Measurements from ENCODE around the gene C3orf80. TPM values are rescaled to one million over a fixed set of nuclear protein-coding genes. Genes with fewer than 3 reads are reported as not detected.

The C3orf80 gene
- total RNA-seq, 1 experiment from 2014 or later: 0.13 TPM

DNA sequence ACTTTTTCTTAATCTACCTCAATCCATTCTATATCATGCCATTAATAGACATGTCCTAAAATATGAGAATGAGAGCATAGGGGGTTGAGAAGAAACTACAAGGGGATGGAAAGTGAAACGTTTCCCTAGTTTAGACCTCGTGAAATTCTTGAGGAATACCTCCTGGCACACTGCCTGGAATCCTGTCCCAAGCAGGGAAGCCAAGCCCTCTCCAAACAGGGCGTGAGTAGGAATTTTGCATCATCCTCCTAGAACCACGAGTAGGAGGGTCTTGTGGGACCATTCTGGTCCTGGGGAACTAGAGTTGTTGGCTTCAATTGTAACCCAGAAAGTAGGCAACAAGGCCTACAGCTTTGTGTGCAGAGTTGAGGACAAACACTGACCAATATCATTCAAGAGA, 19.6 kb upstream of the C3orf80 start:
- Histone ChIP-seq H3K27ac (ENCODE audit: insufficient read length, low read depth, low read length) (no peak overlapping the region), H3K79me1 (ENCODE audit: insufficient read depth, low read depth, low read length, poor library complexity, severe bottlenecking) (no peaks in the 10 kb centered on the region), H3K9me3 (ENCODE audit: control insufficient read depth, low read depth, low read length) (no peaks in the 10 kb centered on the region), H3K27me3 (ENCODE audit: insufficient read depth, low read length) (no peaks in the 10 kb centered on the region), H2AFZ (ENCODE audit: low read length) (no peak overlapping the region), H2BK20ac (ENCODE audit: low read depth, low read length, poor library complexity, severe bottlenecking) (no peak overlapping the region), H3K79me2 (ENCODE audit: insufficient read depth, low read length) (no peaks in the 10 kb centered on the region), H2BK15ac (ENCODE audit: low read depth, low read length) (no peak overlapping the region), H3K23me2 (ENCODE audit: insufficient read length, low read depth, low read length, poor library complexity, severe bottlenecking) (no peaks in the 10 kb centered on the region), H3K18ac (ENCODE audit: insufficient read length, low read depth, low read length) (no peak overlapping the region), H2BK12ac (ENCODE audit: insufficient read length, low read depth, low read length) (no peak overlapping the region), H3K9ac (ENCODE audit: extremely low read depth, insufficient read length, low read length) (no peak overlapping the region), H3K56ac (ENCODE audit: insufficient read length, low read depth, low read length) (no peak overlapping the region), H3K4ac (ENCODE audit: low read depth, low read length) (no peak overlapping the region), H3T11ph (ENCODE audit: low read length) (no peak overlapping the region), H2BK120ac (ENCODE audit: low read depth, low read length, poor library complexity, severe bottlenecking) (no peak overlapping the region), H4K5ac (ENCODE audit: insufficient read length, low read depth, low read length) (no peak overlapping the region), H3K4me1 (ENCODE audit: insufficient read depth, low read length) (no peaks in the 10 kb centered on the region), H4K20me1 (ENCODE audit: control insufficient read depth, insufficient read depth, insufficient read length) (no peaks in the 10 kb centered on the region), H3K23ac (ENCODE audit: insufficient read length, low read depth, low read length) (no peak overlapping the region), H4K91ac (ENCODE audit: insufficient read length, low read depth, low read length) (no peak overlapping the region), H4K8ac (replicated peaks; ENCODE audit: insufficient read length, low read depth, low read length) (no peak overlapping the region), H3K4me2 (ENCODE audit: insufficient read depth, insufficient read length, low read length) (no peak overlapping the region), H2BK5ac (ENCODE audit: insufficient read length, low read length) (no peak overlapping the region), H3K14ac (ENCODE audit: insufficient read depth, low read length) (no peak overlapping the region), H2AK5ac (ENCODE audit: insufficient read length, low read length) (no peak overlapping the region)
- Mint-ChIP-seq H3K27me3 (ENCODE audit: low read depth) (no peaks in the 10 kb centered on the region), H3K27ac (no peak overlapping the region), H3K4me1 (peaks cover under 1 to 2% of the 10 kb centered on the region in 2 experiments; a peak in 2 of 4 replicates), H3K4me3 (no peak overlapping the region), H3K9me3 (no peaks in the 10 kb centered on the region), H3K36me3 (ENCODE audit: insufficient read depth in 1 of 3, low read depth in 3 of 3) (no peaks in the 10 kb centered on the region)
- no peak for DNase-seq
- TF ChIP-seq, protein P1, sequence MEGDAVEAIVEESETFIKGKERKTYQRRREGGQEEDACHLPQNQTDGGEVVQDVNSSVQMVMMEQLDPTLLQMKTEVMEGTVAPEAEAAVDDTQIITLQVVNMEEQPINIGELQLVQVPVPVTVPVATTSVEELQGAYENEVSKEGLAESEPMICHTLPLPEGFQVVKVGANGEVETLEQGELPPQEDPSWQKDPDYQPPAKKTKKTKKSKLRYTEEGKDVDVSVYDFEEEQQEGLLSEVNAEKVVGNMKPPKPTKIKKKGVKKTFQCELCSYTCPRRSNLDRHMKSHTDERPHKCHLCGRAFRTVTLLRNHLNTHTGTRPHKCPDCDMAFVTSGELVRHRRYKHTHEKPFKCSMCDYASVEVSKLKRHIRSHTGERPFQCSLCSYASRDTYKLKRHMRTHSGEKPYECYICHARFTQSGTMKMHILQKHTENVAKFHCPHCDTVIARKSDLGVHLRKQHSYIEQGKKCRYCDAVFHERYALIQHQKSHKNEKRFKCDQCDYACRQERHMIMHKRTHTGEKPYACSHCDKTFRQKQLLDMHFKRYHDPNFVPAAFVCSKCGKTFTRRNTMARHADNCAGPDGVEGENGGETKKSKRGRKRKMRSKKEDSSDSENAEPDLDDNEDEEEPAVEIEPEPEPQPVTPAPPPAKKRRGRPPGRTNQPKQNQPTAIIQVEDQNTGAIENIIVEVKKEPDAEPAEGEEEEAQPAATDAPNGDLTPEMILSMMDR (conservative IDR thresholded peaks at IDR 0.05): no peak
- no CpG with 5 or more reads among the region's 4 CpGs for WGBS (ENCODE audit: extremely low coverage, insufficient read length, low lambda C conversion rate)
